ENCODE measurements around the gene CHN1.

The CHN1 gene

GRCh38 chr2:175012516-175012915, 7.3 kb upstream of the CHN1 start:
- no peak for DNase-seq (ENCODE audit: low read depth)
- no peak for TF ChIP-seq CTCF (conservative IDR thresholded peaks at IDR 0.05; ENCODE audit: low read depth, low read length)
- H3K4me3 ChIP-seq (ENCODE audit: low read depth, low read length): no peak overlapping the region

- no peak for TF ChIP-seq CTCF (conservative IDR thresholded peaks at IDR 0.05; ENCODE audit: low read depth, low read length)
- DNase-seq (ENCODE audit: low read depth): no peak
- H3K4me3 ChIP-seq (ENCODE audit: low read depth, low read length): no peak overlapping the region
These were observed 6.3 kb upstream of the CHN1 start for GRCh38 chr2:175011505-175011904.

- DNase-seq (ENCODE audit: low read depth): no peak
- no peak for TF ChIP-seq CTCF (conservative IDR thresholded peaks at IDR 0.05; ENCODE audit: low read depth, low read length)
- H3K4me3 ChIP-seq (ENCODE audit: low read depth, low read length): no peak overlapping the region
These were observed 5.7 kb upstream of the CHN1 start for GRCh38 chr2:175010848-175011254.

- DNase-seq (ENCODE audit: low read depth): no peak
- no peak for TF ChIP-seq CTCF (conservative IDR thresholded peaks at IDR 0.05; ENCODE audit: low read depth, low read length)
- H3K4me3 ChIP-seq (ENCODE audit: low read depth, low read length): no peak overlapping the region
These were observed 4.9 kb upstream of the CHN1 start for GRCh38 chr2:175009917-175010621.

- DNase-seq (ENCODE audit: low read depth): no peak
- TF ChIP-seq CTCF (conservative IDR thresholded peaks at IDR 0.05; ENCODE audit: low read depth, low read length): no peak
- no peak overlapping the region for H3K4me3 ChIP-seq (ENCODE audit: low read depth, low read length)
These were observed 3.8 kb upstream of the CHN1 start for GRCh38 chr2:175008801-175009495.

GRCh38 chr2:175008009-175008408, 2.8 kb upstream of the CHN1 start:
- no peak for TF ChIP-seq CTCF (conservative IDR thresholded peaks at IDR 0.05; ENCODE audit: low read depth, low read length)
- no peak for DNase-seq (ENCODE audit: low read depth)
- H3K4me3 ChIP-seq (ENCODE audit: low read depth, low read length): no peak overlapping the region

- no peak for TF ChIP-seq CTCF (conservative IDR thresholded peaks at IDR 0.05; ENCODE audit: low read depth, low read length)
- no peak for DNase-seq (ENCODE audit: low read depth)
- no peak overlapping the region for H3K4me3 ChIP-seq (ENCODE audit: low read depth, low read length)
These were observed 2.3 kb upstream of the CHN1 start for GRCh38 chr2:175007510-175007909.
